Prostate gland (tissue), 2 donors: ENCODE results near the gene ESYT2.

ENCODE experiments used
- POLR2A ChIP-seq: fragments of 450-650 bp; IDR thresholded peaks from one replicate; pipeline ENCODE4 v1.6.1; 2016; ENCODE audit warnings: antibody characterized with exemption, mild to moderate bottlenecking
- TF ChIP-seq, protein P1 (sequence below), 4 experiments: fragments of 200-600 bp in 2 of 4; fragments of 450-650 bp in 2 of 4; sonication (generic) in 2 of 4; IDR thresholded peaks; 1 replicate in 3 of 4; 2 replicates in 1 of 4; pipeline ENCODE4 v1.5.1; 2016 to 2019; ENCODE audit warnings: antibody characterized with exemption in 4 of 4, mild to moderate bottlenecking in 2 of 4, moderate library complexity in 2 of 4

DNA sequence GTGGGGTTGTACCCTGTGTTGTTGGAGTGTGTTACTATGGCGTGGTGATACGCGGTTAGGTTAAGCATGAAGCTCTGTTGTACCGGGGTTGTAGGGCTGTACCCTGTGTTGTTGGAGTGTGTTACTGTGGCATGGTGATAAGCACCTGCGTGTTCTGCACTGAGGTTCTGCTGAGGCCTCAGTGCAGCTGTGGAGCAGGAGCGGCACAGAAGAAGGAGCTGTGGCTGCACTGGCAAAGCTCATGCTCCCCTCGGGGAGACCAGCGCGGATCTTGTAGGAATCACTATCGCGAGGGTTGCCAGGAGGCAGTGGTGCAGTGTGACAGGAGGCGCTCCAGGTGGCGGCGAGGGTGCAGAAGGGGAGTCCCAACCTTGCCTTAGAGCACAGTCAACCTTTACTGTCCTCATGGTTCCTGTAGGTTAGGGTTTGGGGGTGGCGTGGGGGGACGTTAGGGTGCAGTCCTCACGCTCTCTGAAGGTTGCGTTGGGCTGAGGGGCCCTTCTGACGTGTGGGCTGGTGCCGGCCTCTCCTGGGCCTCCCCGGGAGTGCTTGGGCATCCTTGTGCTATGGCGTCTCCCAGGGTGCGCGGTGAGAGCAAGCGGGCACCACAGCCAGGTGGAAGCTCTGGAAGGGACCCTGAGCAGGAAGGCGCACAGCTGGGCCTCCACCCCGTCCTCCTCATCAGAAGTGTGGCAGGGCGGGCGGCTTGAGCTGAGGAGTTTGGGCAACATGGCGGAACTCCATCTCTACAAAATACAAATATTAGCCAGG is 38.1 kb upstream of the ESYT2 start:
- no peak for TF ChIP-seq POLR2A
- TF ChIP-seq, protein P1, sequence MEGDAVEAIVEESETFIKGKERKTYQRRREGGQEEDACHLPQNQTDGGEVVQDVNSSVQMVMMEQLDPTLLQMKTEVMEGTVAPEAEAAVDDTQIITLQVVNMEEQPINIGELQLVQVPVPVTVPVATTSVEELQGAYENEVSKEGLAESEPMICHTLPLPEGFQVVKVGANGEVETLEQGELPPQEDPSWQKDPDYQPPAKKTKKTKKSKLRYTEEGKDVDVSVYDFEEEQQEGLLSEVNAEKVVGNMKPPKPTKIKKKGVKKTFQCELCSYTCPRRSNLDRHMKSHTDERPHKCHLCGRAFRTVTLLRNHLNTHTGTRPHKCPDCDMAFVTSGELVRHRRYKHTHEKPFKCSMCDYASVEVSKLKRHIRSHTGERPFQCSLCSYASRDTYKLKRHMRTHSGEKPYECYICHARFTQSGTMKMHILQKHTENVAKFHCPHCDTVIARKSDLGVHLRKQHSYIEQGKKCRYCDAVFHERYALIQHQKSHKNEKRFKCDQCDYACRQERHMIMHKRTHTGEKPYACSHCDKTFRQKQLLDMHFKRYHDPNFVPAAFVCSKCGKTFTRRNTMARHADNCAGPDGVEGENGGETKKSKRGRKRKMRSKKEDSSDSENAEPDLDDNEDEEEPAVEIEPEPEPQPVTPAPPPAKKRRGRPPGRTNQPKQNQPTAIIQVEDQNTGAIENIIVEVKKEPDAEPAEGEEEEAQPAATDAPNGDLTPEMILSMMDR (IDR thresholded peaks at IDR 0.05), result no peak
